ENCODE results near the gene E2F1. TPM values are rescaled to one million over a fixed set of nuclear protein-coding genes. Genes with fewer than 3 reads are reported as not detected.

Gene E2F1
- polyA plus RNA-seq, 4 donors: 2.2 to 10.9 (median 4.6) TPM

DNA sequence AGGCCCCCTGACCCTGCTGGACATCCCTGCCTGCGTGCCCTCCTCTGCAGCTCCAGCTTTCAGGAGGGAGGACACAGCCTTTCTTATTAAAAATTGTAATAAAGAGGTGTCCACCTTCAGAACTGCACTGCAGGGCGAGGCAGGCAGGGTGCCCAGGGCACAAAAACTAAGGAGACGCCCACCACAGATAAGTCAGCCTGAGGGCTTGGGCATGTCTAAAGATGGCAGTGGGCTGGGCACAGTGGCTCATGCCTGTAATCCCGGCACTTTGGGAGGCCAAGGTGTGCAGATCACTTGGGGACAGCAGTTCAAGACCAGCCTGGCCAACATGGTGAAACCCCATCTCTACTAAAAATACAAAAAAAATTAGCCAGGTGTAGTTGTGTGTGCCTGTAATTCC lies 31.0 kb downstream of the E2F1 start:
- no peaks in the 10 kb centered on the region for H3K27me3 ChIP-seq (ENCODE audit: control insufficient read depth in 3 of 3, insufficient read depth in 3 of 3, low read length in 3 of 3)
- no peak for FAIRE-seq

DNA sequence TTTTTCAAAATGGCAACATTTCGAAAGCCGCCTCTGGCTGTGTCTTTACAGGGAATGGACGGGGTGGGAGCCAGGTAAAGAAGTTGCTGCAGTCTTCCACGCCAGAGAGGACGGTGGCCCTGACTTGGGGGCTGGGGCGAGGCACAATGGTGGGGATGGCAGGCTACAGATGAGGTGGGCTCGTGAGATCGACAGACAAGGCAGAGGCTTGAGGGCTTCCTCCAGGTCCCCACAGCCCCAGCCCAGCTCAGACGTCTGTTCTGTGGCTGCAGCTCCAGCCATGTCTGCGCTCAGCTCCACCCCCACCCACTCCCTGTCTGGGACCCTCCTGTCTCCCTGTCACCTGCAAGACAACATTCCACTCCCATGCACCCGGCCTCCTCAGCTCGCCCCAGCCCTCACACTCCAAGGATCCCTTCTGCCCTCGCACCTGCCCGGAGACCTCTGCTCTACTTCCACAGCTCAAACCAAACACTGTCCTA lies 31.5 kb downstream of the E2F1 start:
- H3K4me3 ChIP-seq (ENCODE audit: low read depth in 1 of 3, low read length in 3 of 3): no peak overlapping the region
- 30 to 60% (median 48%) methylated on average over 14 of the region's 14 CpGs for WGBS, 3 donors
- DNase-seq (peak; percentile 20 to 49), FAIRE-seq (no peak)
- peak overlapping the region; percentile 43 to 89 (median 86) for H3K27ac ChIP-seq (ENCODE audit: low read depth in 1 of 3, low read length in 2 of 3)
- peaks cover 0 to 44% (median under 1%) of the 10 kb centered on the region in 3 donors for H3K36me3 ChIP-seq (ENCODE audit: control insufficient read depth in 3 of 3, insufficient read depth in 2 of 3, low read depth in 1 of 3, low read length in 3 of 3)
- H3K9me3 ChIP-seq (ENCODE audit: control insufficient read depth in 2 of 2, insufficient read depth in 1 of 2, low read depth in 1 of 2, low read length in 1 of 2): no peaks in the 10 kb centered on the region
- H3K27me3 ChIP-seq (ENCODE audit: control insufficient read depth in 3 of 3, insufficient read depth in 3 of 3, low read length in 3 of 3): no peaks in the 10 kb centered on the region
- peaks cover 0 to 33% (median 0%) of the 10 kb centered on the region in 3 donors for H3K4me1 ChIP-seq (ENCODE audit: control insufficient read depth in 3 of 3, insufficient read depth in 2 of 3, low read depth in 1 of 3, low read length in 2 of 3)

More for the DNA sequence above, 31.0 kb downstream of the E2F1 start:
- Histone ChIP-seq H3K9me3 (ENCODE audit: control insufficient read depth in 2 of 2, insufficient read depth in 1 of 2, low read depth in 1 of 2, low read length in 1 of 2) (no peaks in the 10 kb centered on the region), H3K4me3 (ENCODE audit: low read depth in 1 of 3, low read length in 3 of 3) (no peak overlapping the region), H3K27ac (ENCODE audit: low read depth in 1 of 3, low read length in 2 of 3) (peak overlapping the region in 2 of 3 donors; percentile 86 to 89), H3K36me3 (ENCODE audit: control insufficient read depth in 3 of 3, insufficient read depth in 2 of 3, low read depth in 1 of 3, low read length in 3 of 3) (peaks cover 0 to 46% (median 2%) of the 10 kb centered on the region in 3 donors), H3K4me1 (ENCODE audit: control insufficient read depth in 3 of 3, insufficient read depth in 2 of 3, low read depth in 1 of 3, low read length in 2 of 3) (peaks cover 0 to 33% (median 0%) of the 10 kb centered on the region in 3 donors)
- 24 to 53% (median 30%) methylated on average over 4 of the region's 4 CpGs for WGBS, 3 donors
- DNase-seq: no peak

DNA sequence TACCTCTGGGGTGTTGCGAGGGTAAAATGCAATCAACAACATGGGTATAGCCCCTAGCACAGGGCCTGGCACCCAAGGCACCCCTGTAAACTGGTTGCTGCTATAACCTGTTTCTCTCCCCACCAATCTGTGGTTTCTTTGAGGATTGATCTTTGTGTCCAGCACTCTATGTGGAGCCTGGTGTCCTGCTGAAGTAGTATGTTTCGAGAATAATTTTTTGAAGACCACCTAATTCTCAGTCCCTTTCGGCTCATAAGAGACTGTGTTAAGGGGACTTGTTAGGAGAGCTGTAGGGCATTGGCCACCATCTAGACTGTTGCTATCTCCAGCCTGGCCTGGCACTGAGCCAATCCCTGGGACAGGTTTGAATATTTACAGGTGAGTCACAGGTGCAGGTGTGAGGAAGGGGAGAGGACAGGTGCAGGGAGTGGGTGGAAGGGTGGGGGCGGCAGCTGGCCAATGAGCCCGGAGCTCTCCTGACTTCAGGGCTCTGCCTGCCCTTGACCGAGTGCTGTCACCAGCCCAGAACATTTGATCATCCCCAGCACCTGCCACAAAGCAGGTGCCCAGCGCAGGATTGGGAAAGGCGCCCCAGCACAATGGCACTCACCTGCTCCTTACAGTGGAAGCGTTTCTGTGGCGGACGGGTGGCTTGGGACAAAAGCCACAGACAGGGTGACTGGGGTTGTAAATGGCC lies 32.1 kb downstream of the E2F1 start:
- Histone ChIP-seq H3K4me1 (ENCODE audit: control insufficient read depth in 3 of 3, insufficient read depth in 2 of 3, low read depth in 1 of 3, low read length in 2 of 3) (peaks cover 0 to 37% (median 0%) of the 10 kb centered on the region in 3 donors), H3K27me3 (ENCODE audit: control insufficient read depth in 3 of 3, insufficient read depth in 3 of 3, low read length in 3 of 3) (no peaks in the 10 kb centered on the region), H3K27ac (ENCODE audit: low read depth in 1 of 3, low read length in 2 of 3) (peak overlapping the region; percentile 43 to 89 (median 86)), H3K4me3 (ENCODE audit: low read depth in 1 of 3, low read length in 3 of 3) (no peak overlapping the region), H3K36me3 (ENCODE audit: control insufficient read depth in 3 of 3, insufficient read depth in 2 of 3, low read depth in 1 of 3, low read length in 3 of 3) (peaks cover 0 to 41% (median 0%) of the 10 kb centered on the region in 3 donors), H3K9me3 (ENCODE audit: control insufficient read depth in 2 of 2, insufficient read depth in 1 of 2, low read depth in 1 of 2, low read length in 1 of 2) (no peaks in the 10 kb centered on the region)
- WGBS, 3 donors: 22 to 65% (median 40%) methylated on average over 11 of the region's 11 CpGs
- FAIRE-seq (no peak), DNase-seq (peak; percentile 96 to 99)

DNA sequence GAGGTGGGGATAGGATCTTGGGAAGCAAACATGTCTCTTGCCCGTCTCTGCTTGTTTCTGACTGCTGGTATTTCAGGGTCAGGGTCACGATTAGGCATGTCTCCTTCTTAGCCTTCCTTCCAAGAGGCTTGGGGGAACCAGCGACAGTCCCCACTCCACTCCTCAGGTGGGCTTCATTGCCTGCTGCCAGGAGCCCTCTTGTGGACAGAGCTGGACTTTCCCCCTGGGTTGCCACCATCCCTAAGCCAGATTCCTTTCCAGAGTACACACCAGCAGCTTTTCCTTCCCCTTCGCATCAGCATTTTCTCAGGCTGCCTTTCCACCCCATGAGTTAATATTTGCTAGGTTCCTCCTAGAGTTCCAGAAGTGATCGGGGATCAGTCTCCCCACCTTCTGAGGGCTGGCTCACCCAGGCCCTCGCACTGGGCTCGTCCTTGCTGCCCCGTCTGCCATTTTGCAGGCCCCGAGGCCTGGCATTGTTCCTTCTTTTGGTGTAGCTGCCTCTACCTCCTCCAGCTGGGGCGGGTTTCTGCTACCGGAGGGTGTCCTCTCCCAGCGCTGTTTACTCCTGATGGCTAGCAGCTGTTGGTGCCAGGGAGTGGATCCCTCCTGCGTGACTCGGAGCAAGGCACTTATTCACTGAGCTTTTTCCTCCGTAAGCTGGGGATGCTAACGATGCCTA lies 32.8 kb downstream of the E2F1 start:
- Histone ChIP-seq H3K4me3 (ENCODE audit: low read depth in 1 of 3, low read length in 3 of 3) (no peak overlapping the region), H3K27ac (ENCODE audit: low read depth in 1 of 3, low read length in 2 of 3) (peak overlapping the region in 2 of 3 donors; percentile 53 to 89), H3K36me3 (ENCODE audit: control insufficient read depth in 3 of 3, insufficient read depth in 2 of 3, low read depth in 1 of 3, low read length in 3 of 3) (peaks cover 0 to 38% (median 0%) of the 10 kb centered on the region in 3 donors), H3K4me1 (ENCODE audit: control insufficient read depth in 3 of 3, insufficient read depth in 2 of 3, low read depth in 1 of 3, low read length in 2 of 3) (peaks cover 0 to 39% (median 0%) of the 10 kb centered on the region in 3 donors), H3K9me3 (ENCODE audit: control insufficient read depth in 2 of 2, insufficient read depth in 1 of 2, low read depth in 1 of 2, low read length in 1 of 2) (no peaks in the 10 kb centered on the region), H3K27me3 (ENCODE audit: control insufficient read depth in 3 of 3, insufficient read depth in 3 of 3, low read length in 3 of 3) (no peaks in the 10 kb centered on the region)
- peak; percentile 73 to 89 for DNase-seq
- FAIRE-seq: no peak
- WGBS, 3 donors: 19 to 37% (median 36%) methylated on average over 16 of the region's 16 CpGs

DNA sequence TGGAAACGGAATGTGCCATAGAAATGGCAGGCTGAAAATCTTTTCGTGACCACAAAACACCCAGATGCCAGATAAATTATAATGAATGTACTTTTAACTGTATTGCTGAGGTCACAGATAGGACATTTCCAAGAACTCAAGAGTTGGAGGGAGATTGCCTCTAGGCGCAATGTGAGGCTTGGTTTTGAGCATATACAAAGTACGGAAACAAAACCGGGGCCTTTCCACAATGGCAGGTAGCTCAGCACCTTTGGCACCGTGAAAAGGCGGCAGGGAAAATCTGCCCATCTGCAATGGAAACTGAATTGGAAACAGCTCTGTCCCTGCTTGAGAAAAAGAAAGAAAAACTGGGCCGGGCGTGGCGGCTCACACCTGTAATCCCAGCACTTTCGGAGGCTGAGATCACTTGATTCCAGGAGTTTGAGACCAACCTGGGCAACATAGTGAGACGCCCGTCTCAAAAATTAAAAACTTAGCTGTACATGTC lies 34.6 kb downstream of the E2F1 start:
- no peaks in the 10 kb centered on the region for H3K9me3 ChIP-seq (ENCODE audit: control insufficient read depth in 2 of 2, insufficient read depth in 1 of 2, low read depth in 1 of 2, low read length in 1 of 2)
- peak overlapping the region in 1 of 3 donors; percentile 3 for H3K27ac ChIP-seq (ENCODE audit: low read depth in 1 of 3, low read length in 2 of 3)
- H3K4me1 ChIP-seq (ENCODE audit: control insufficient read depth in 3 of 3, insufficient read depth in 2 of 3, low read depth in 1 of 3, low read length in 2 of 3): peaks cover 0 to 39% (median 0%) of the 10 kb centered on the region in 3 donors
- H3K36me3 ChIP-seq (ENCODE audit: control insufficient read depth in 3 of 3, insufficient read depth in 2 of 3, low read depth in 1 of 3, low read length in 3 of 3): peaks cover 0 to 37% (median 0%) of the 10 kb centered on the region in 3 donors
- WGBS, 3 donors: 15 to 64% (median 42%) methylated on average over 13 of the region's 13 CpGs
- H3K4me3 ChIP-seq (ENCODE audit: low read depth in 1 of 3, low read length in 3 of 3): no peak overlapping the region
- FAIRE-seq (no peak), DNase-seq (peak in 1 of 2 donors; percentile 56)
- H3K27me3 ChIP-seq (ENCODE audit: control insufficient read depth in 3 of 3, insufficient read depth in 3 of 3, low read length in 3 of 3): no peaks in the 10 kb centered on the region

DNA sequence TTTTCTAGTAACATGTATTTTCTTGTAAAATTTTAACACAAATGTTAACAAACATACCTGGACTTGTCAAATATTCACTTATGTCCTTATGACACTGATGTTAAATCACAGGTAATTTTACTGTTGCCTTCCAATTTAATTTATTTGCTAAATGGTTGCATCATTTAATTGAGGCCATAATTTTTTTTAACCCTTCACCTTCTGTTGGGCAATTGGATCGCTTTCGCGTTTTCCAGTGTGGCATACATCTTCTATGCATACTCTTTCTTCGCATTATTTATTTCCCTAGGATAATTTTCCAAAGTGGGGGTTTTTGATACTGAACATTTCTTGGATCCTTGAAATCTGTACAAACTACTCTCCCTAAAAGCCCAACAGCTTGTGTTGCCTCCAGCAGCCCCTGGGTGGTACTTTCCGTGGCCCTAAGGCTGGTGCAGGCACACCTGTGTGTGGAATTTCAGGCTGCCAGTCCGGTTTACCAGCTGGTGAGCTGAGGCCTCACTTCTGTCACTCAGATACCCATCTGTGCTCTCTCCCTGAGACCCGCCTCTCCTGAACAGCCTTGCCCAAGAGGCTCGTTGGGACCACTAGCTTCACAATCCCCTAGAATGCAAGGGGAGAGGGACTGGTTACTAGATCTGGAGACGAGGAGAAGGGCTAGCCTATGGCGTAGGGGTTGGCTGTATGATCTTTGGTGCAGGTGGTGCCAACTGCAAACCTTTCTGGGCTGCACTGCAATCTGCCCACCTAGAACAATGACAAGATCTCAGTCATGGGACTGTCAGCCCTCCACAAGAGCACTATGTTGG lies 35.2 kb downstream of the E2F1 start:
- H3K27ac ChIP-seq (ENCODE audit: low read depth in 1 of 3, low read length in 2 of 3): peak overlapping the region in 1 of 3 donors; percentile 3
- H3K36me3 ChIP-seq (ENCODE audit: control insufficient read depth in 3 of 3, insufficient read depth in 2 of 3, low read depth in 1 of 3, low read length in 3 of 3): peaks cover 0 to 37% (median 0%) of the 10 kb centered on the region in 3 donors
- H3K4me1 ChIP-seq (ENCODE audit: control insufficient read depth in 3 of 3, insufficient read depth in 2 of 3, low read depth in 1 of 3, low read length in 2 of 3): peaks cover 0 to 39% (median 0%) of the 10 kb centered on the region in 3 donors
- no peak overlapping the region for H3K4me3 ChIP-seq (ENCODE audit: low read depth in 1 of 3, low read length in 3 of 3)
- WGBS, 3 donors: 40 to 67% (median 53%) methylated on average over 10 of the region's 10 CpGs
- H3K9me3 ChIP-seq (ENCODE audit: control insufficient read depth in 2 of 2, insufficient read depth in 1 of 2, low read depth in 1 of 2, low read length in 1 of 2): no peaks in the 10 kb centered on the region
- FAIRE-seq: no peak
- DNase-seq: peak; percentile 50 to 53
- H3K27me3 ChIP-seq (ENCODE audit: control insufficient read depth in 3 of 3, insufficient read depth in 3 of 3, low read length in 3 of 3): no peaks in the 10 kb centered on the region

DNA sequence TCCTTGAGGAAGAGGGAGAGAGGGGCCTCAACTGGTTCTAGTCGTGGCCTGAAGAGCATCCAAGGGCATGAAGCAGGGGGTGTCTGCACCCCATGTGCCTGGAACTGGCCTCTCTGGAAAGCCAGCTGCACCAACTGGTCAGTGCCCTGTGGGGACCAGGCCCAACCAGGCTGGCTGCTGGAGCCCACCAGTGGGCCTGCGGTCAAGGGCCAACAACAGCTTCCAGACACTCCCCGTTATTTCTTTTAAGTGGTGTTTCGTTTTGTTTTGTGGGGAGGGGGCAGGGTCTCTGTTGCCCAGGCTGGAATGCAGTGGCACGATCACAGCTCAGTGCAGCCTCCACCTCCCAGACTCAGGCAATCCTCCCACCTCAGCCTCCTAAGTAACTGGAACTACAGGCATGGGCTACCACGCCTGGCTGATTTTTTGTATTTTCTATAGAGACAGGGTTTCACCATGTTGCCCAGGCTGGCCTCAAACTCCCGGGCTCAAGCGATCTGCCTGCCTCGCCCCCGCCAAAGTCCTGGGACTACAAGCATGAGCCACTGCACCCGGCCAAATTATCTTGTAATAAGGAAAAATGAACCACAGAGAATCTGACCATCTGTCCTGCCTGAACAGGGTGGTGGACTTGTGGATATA lies 36.0 kb downstream of the E2F1 start:
- H3K9me3 ChIP-seq (ENCODE audit: control insufficient read depth in 2 of 2, insufficient read depth in 1 of 2, low read depth in 1 of 2, low read length in 1 of 2): no peaks in the 10 kb centered on the region
- H3K36me3 ChIP-seq (ENCODE audit: control insufficient read depth in 3 of 3, insufficient read depth in 2 of 3, low read depth in 1 of 3, low read length in 3 of 3): peaks cover 0 to 38% (median 5%) of the 10 kb centered on the region in 3 donors
- 81 to 86% (median 83%) methylated on average over 11 of the region's 11 CpGs for WGBS, 3 donors
- no peak overlapping the region for H3K4me3 ChIP-seq (ENCODE audit: low read depth in 1 of 3, low read length in 3 of 3)
- DNase-seq: no peak
- no peaks in the 10 kb centered on the region for H3K27me3 ChIP-seq (ENCODE audit: control insufficient read depth in 3 of 3, insufficient read depth in 3 of 3, low read length in 3 of 3)
- no peak for FAIRE-seq
- peaks cover 0 to 38% (median 0%) of the 10 kb centered on the region in 3 donors for H3K4me1 ChIP-seq (ENCODE audit: control insufficient read depth in 3 of 3, insufficient read depth in 2 of 3, low read depth in 1 of 3, low read length in 2 of 3)
- H3K27ac ChIP-seq (ENCODE audit: low read depth in 1 of 3, low read length in 2 of 3): no peak overlapping the region
